K562 (cell line): ENCODE data around the gene DPH2. TPM values are rescaled to one million over a fixed set of nuclear protein-coding genes. Genes with fewer than 3 reads are reported as not detected.
A peak's percentile ranks its signal among the peaks of the same experiment; 100 is the strongest.

Source experiments
- CBFB ChIP-seq: sonication (generic); formaldehyde crosslinking; IDR thresholded peaks from 2 replicates; pipeline ENCODE4 v1.4.0; 2020; ENCODE audit warnings: mild to moderate bottlenecking, missing genetic modification reagents
- CTCFL ChIP-seq: IDR thresholded peaks from 2 replicates; pipeline ENCODE4 v1.6.1; 2011; ENCODE audit warnings: borderline replicate concordance, low read depth, mild to moderate bottlenecking, moderate library complexity, low read length; ENCODE audit not compliant: insufficient read depth, poor library complexity, severe bottlenecking
- DEAF1 ChIP-seq: fragments of 450-650 bp; formaldehyde crosslinking; IDR thresholded peaks from 2 replicates; pipeline ENCODE4 v1.4.0; 2020; ENCODE audit warnings: mild to moderate bottlenecking, moderate library complexity
- ID3 ChIP-seq, 2 experiments: fragments of 250-450 bp in 1 of 2; fragments of 450-650 bp in 1 of 2; sonication (Bioruptor Pico) in 1 of 2; IDR thresholded peaks; 2 replicates each; pipeline versions ENCODE4 v1.6.1 to v1.8.0; 2016 to 2021; ENCODE audit warnings: mild to moderate bottlenecking in 2 of 2, moderate library complexity in 2 of 2, missing compliant biosample characterization in 1 of 2, missing genetic modification characterization in 1 of 2
- NEUROD1 ChIP-seq: fragments of 150-350 bp; IDR thresholded peaks from 2 replicates; pipeline ENCODE4 v1.6.1; 2014; ENCODE audit warnings: borderline replicate concordance, low read length, low read depth; ENCODE audit not compliant: partially characterized antibody
- NR4A1 ChIP-seq, 2 experiments: fragments of 250-450 bp in 1 of 2; fragments of 450-650 bp in 1 of 2; sonication (Bioruptor Pico) in 1 of 2; IDR thresholded peaks; 2 replicates each; pipeline versions ENCODE4 v1.4.0 to v1.6.1; 2016 to 2020; ENCODE audit warnings: mild to moderate bottlenecking in 2 of 2, missing compliant biosample characterization in 1 of 2, missing genetic modification characterization in 1 of 2, moderate library complexity in 1 of 2
- STAT5A ChIP-seq: IDR thresholded peaks from 2 replicates; pipeline ENCODE4 v1.6.1; 2012; ENCODE audit warnings: low read length, inconsistent platforms, borderline replicate concordance
- TFAM ChIP-seq: fragments of 250-450 bp; sonication (Bioruptor Pico); conservative IDR thresholded peaks from 2 replicates; pipeline ENCODE4 v1.5.0; 2021; ENCODE audit warnings: mild to moderate bottlenecking, moderate library complexity
- ZNF324 ChIP-seq: fragments of 250-450 bp; sonication (Bioruptor Pico); IDR thresholded peaks from 2 replicates; pipeline ENCODE4 v1.4.0; 2020; ENCODE audit warnings: mild to moderate bottlenecking
- polyA plus RNA-seq, 8 experiments: library from polyadenylated mRNA; depleted of rRNA in 4 of 8; stranded (reverse) in 5 of 8; unstranded in 3 of 8; fragments of >200 nt; fragmentation: Nextera tagmentation in 2 of 8; fragmentation: Illumina TruSeq in 1 of 8; extraction: Ambion mirVana in 2 of 8; extraction: Trizol in 1 of 8; gene quantifications; 2 replicates each; pipeline versions ENCODE4 v1.2.1 to v1.2.3, GENCODE V29; 2011 to 2014; ENCODE audit warnings: inconsistent platforms in 1 of 8, missing spikeins in 1 of 8
- total RNA-seq, 7 experiments: library from RNA; depleted of rRNA in 6 of 7; stranded (reverse); fragments of >200 nt in 6 of 7; fragmentation: Illumina TruSeq in 2 of 7; extraction: Trizol in 2 of 7; gene quantifications; 2 replicates each; pipeline versions ENCODE4 v1.2.1 to v1.2.3, GENCODE V29; 2011 to 2021; ENCODE audit warnings: low replicate concordance in 1 of 7
- TF ChIP-seq, protein P1 (sequence below): fragments of 450-650 bp; IDR thresholded peaks from 2 replicates; pipeline ENCODE4 v1.6.1; 2018; ENCODE audit warnings: mild to moderate bottlenecking, low read depth; ENCODE audit not compliant: partially characterized antibody
- TF ChIP-seq, protein P2 (sequence below), 2 experiments: fragments of 200-800 bp in 1 of 2; sonication (Bioruptor generic) in 1 of 2; sonication (generic) in 1 of 2; formaldehyde crosslinking in 1 of 2; IDR thresholded peaks in 1 of 2; conservative IDR thresholded peaks in 1 of 2; 2 replicates each; pipeline versions ENCODE4 v1.5.0 to v1.6.1; 2016 to 2020; ENCODE audit warnings: missing compliant biosample characterization in 1 of 2, missing genetic modification characterization in 1 of 2, missing genetic modification reagents in 1 of 2
- TF ChIP-seq, protein P3 (sequence below): fragments of 450-650 bp; conservative IDR thresholded peaks from 2 replicates; pipeline ENCODE4 v1.6.1; 2016; ENCODE audit warnings: missing genetic modification characterization, low read depth, mild to moderate bottlenecking, control low read depth, missing compliant biosample characterization
- TF ChIP-seq, protein P4 (sequence below): fragments of 450-650 bp; formaldehyde crosslinking; IDR thresholded peaks from 2 replicates; pipeline ENCODE4 v1.4.0; 2022; ENCODE audit warnings: mild to moderate bottlenecking, moderate library complexity

Gene DPH2
- total and polyA plus RNA-seq, 9 of the 15 experiments (the other 6 are each of a cell fraction or from before 2014, with no cell fraction given), result 17.9 to 94.1 (median 68.1) TPM

DNA sequence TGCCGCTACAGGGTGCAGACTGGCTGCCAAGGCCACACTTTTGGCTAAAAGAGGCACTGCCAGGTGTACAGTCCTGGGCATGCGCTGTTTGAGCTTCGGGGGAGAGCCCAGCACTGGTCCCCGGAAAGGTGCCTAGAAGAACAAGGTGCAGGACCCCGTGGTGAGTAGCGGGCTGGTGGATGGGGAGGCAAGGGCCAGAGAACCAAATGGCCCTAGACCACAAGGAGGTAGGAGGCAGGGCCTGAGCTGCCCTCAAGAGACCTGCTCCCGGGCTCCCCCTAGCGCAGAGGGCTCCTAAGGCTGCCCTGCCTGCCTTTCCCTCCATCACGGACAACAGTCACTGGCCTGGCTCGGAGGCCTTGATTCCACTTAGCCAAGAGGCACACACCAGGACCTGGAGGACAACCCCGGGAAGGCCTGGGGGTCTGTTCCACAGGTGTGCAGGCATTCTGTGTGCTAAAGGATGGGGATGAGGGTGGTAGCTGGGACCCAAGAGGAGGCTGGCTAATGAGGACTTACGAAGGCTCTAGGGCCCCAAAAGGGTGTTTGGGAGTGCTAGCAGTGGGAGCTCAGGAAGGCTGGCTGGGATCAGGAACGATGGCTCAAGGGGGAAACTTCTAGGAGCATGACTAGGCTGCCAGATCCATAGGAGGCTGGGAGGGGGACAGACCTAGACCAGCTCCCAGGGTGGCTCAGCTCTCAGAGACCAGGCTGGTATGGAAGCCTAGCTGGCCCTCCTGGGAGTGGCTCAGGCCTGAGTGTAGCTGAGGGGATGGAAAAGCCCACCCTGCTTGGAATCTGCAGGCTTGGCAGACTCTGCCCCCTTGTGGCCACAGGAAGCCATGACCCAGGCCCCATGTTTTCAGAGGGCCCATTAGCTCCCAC is 35.5 kb upstream of the DPH2 start (continued):
- TF ChIP-seq, protein P1, sequence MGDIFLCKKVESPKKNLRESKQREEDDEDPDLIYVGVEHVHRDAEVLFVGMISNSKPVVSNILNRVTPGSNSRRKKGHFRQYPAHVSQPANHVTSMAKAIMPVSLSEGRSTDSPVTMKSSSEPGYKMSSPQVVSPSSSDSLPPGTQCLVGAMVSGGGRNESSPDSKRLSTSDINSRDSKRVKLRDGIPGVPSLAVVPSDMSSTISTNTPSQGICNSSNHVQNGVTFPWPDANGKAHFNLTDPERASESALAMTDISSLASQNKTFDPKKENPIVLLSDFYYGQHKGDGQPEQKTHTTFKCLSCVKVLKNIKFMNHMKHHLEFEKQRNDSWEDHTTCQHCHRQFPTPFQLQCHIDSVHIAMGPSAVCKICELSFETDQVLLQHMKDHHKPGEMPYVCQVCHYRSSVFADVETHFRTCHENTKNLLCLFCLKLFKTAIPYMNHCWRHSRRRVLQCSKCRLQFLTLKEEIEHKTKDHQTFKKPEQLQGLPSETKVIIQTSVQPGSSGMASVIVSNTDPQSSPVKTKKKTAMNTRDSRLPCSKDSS, result no peak
- TF ChIP-seq, protein P2, sequence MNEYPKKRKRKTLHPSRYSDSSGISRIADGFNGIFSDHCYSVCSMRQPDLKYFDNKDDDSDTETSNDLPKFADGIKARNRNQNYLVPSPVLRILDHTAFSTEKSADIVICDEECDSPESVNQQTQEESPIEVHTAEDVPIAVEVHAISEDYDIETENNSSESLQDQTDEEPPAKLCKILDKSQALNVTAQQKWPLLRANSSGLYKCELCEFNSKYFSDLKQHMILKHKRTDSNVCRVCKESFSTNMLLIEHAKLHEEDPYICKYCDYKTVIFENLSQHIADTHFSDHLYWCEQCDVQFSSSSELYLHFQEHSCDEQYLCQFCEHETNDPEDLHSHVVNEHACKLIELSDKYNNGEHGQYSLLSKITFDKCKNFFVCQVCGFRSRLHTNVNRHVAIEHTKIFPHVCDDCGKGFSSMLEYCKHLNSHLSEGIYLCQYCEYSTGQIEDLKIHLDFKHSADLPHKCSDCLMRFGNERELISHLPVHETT (CRISPR knock-in tag; conservative IDR thresholded peaks at IDR 0.05 in 1 of 2, IDR thresholded peaks at IDR 0.05 in 1 of 2), result no peak
- TF ChIP-seq NR4A1 (CRISPR knock-in tag; IDR thresholded peaks at IDR 0.05), result no peak
- TF ChIP-seq NR4A1 (tag; IDR thresholded peaks at IDR 0.05), result no peak
- TF ChIP-seq CTCFL, result peak; percentile 73
- TF ChIP-seq STAT5A, result no peak
- TF ChIP-seq, protein P3, sequence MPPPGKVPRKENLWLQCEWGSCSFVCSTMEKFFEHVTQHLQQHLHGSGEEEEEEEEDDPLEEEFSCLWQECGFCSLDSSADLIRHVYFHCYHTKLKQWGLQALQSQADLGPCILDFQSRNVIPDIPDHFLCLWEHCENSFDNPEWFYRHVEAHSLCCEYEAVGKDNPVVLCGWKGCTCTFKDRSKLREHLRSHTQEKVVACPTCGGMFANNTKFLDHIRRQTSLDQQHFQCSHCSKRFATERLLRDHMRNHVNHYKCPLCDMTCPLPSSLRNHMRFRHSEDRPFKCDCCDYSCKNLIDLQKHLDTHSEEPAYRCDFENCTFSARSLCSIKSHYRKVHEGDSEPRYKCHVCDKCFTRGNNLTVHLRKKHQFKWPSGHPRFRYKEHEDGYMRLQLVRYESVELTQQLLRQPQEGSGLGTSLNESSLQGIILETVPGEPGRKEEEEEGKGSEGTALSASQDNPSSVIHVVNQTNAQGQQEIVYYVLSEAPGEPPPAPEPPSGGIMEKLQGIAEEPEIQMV (tag), result no peak
- TF ChIP-seq CBFB (CRISPR knock-in tag), result no peak
- no peak for TF ChIP-seq TFAM
- no peak for TF ChIP-seq ID3 (CRISPR knock-in tag; IDR thresholded peaks at IDR 0.05)
- TF ChIP-seq ID3 (tag; IDR thresholded peaks at IDR 0.05), result peak; percentile 43; the same call in 1 of the 2 replicates
- TF ChIP-seq ZNF324, result no peak
- TF ChIP-seq NEUROD1, result no peak
- peak; percentile 82 for TF ChIP-seq DEAF1 (CRISPR knock-in tag)
- TF ChIP-seq, protein P4, sequence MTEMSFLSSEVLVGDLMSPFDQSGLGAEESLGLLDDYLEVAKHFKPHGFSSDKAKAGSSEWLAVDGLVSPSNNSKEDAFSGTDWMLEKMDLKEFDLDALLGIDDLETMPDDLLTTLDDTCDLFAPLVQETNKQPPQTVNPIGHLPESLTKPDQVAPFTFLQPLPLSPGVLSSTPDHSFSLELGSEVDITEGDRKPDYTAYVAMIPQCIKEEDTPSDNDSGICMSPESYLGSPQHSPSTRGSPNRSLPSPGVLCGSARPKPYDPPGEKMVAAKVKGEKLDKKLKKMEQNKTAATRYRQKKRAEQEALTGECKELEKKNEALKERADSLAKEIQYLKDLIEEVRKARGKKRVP, result no peak
